Activated T-helper 1 cell treated with Interleukin-2 at 50 U/mL for 16 hours (primary cell): Measurements from ENCODE around the gene SHE.

Experiments
- DNase-seq: peaks from one replicate; pipeline ENCODE4 v3.0.0-alpha.2; 2020; ENCODE audit warnings: low read depth

Gene SHE

DNA sequence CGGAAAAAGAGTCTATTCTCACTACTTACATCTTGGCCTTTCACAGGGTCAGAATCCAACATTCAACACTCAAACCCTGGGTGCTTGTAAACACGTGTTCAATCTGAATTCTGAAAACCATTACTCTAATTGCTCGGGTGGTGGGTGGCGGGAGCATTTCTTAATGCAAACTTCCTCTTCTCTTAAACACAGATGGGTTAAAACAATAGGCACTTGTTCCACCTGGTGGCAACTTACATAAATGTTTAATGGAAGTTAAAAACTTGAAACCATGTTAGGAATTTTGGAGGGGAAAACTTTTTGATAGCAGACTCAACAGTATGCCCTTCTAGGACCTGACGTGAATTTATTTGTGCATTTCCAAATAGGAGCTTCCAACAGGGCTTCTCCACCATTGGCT, 23.6 kb downstream of the SHE start:
- DNase-seq = no peak

DNA sequence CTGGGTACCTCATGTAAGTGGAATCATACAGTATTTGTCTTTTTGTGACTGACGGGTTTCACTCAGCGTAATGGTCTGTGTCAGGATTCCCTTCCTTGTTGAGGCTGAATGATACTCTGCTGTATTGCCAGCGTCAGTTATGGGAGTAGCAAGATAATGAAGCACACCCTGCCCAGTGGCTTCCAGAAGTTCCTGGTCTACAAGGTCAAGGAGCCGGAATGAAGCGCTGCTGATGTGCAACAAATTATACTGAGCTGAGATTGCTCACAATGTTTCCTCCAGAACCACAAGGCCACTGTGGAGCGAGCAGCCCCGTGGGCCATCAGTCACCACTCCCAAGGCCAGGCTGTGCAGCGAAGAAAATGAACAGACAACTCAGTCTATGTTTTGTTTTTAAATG, 24.2 kb downstream of the SHE start:
- no peak for DNase-seq

DNA sequence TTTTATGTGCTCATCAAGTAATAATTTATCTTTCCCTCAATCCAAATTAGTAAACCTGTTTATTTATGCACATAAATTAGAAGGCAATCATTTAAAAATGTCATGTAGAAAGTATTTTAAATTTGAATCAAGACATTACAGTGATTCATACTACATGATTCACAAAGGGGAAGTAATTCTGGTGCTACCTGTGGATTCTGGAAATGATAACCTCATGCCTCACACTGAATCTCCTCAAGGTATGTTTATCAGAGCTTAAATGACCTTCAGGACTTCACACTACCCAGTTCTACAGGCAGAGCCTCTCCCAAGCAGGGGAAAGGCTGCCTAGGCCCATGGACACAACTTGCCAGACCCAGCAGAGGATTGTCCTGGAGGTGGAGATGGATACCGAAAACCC, 25.4 kb downstream of the SHE start:
- DNase-seq = no peak

DNA sequence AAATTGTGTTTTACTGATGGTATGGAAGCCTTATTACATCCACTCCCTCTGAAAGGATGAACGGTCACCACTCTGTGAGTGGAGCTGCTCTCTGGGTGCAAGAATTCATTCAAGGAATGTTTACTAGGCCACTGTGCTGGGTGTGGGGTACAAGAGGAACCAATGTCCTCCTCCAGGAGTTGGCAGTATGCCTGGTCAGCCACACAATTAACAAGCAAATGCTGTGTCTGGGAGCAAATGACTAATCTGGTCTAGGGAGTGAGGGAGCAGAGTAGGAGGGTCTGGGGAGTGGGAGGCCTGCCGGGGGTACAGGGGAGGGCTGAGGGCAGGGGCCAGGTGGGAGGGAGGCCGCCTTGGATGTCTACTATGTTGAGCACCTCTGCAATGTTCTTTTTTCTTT, 27.4 kb downstream of the SHE start:
- DNase-seq = no peak

DNA sequence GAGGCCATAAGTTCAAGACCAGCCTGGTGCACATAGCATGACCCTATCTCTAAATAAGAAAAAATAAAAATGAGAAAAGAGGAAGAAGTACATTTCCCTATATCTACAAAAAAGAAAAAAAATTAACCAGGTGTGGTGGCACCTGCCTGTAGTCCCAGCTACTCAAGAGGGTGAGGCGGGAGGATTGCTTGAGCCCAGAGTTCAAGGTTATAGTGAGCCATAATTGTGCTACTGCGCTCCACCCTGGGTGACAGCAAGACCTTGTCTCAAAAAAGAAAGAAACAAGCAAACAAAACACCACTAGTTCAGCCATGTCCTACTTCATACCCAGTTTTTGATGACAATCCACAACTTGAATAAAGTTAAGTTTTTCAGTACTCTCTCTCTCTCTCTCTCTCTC, 30.9 kb downstream of the SHE start:
- no peak for DNase-seq

DNA sequence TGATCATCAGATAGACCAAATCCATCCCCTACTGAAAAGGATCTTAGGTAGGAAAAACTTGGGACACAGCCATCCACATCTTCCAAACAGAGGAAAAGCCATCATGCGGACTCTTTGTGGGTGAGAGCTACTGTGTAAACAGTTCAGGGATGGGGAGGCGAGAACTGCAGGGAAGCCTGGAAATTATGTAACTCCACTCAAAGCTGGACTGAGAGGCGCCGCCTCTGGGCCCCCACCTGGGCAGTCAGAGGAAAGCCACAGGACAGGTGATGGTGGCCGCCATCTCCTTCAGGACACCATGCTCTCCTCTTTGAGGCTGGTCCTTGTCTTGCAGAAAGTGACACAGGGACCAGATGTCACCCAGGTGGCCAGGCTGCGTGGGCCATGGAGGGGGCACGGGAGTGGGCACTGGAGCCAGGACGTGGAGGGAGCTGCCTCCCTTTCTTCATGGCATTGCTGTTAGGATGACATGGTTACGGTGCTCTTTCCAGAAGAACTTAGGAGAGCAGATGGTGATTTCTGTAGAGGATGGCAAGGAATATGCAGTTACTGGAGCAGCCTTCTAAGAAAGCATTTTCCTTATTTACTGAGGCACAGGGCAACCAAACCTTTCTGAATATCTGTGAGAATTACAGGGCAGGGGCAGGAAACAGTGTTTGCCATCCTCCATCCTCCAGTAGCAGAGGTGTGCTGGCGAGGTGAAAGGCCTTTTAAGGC, 32.2 kb downstream of the SHE start:
- no peak for DNase-seq

DNA sequence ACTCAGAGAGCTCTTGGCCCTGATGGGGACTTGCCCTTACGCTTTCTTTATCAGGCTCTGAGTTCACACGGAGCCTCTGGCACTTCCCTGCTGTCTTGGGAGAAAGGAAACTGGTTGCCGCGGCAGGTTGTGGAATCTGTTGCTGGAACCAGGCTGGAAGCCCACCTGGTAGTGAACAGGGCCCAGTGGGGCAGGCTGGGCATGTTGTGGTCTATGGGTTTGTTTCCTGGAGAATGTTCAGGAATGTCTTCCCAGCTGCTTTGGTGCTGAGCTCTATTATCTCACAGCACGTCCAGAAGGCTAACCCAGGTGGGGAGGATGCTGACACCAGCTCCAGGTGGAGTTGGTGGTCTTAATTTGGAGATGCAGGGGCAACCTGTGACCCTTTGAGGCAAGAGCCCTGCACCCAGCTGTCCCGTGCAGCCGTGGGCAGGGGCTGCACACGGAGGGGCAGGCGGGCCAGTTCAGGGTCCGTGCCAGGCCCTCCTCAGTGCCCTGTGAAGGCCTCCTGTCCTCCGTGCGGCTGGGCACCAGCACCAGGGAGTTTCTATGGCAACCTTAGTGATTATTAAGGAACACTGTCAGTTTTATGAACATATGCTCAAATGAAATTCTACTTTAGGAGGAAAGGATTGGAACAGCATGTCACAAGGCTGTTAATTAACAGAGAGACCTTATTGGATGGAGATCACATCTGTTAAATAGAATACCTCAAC, 33.5 kb downstream of the SHE start:
- DNase-seq = no peak

DNA sequence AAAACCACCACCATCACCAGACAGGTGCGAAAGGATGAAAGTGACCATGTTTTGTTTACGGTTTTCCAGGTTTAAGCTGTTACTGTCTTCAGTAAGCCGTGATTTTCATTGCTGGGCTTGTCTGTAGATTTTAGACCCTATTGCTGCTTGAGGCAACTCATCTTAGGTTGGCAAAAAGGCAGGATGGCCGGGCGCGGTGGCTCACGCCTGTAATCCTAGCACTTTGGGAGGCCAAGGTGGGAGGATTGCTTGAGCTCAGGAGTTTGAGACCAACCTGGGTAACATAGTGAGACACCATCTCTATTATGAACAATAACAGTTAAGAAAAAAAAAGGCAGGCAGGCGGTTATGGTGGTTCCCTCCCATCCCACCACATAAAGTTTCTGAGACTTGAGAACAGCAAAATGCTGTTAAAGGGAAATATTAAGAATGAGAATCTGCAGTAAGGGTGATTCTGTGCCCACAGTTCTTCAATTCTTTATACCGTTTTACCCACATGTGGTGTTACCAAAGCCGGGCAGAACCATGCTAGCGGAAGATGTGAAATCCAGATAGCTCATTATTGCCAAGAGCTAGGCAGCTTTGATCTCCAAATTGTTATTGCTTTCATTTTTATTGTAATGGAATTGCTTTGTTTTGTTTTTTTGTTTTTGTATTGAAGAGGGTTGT, 34.6 kb downstream of the SHE start:
- no peak for DNase-seq

DNA sequence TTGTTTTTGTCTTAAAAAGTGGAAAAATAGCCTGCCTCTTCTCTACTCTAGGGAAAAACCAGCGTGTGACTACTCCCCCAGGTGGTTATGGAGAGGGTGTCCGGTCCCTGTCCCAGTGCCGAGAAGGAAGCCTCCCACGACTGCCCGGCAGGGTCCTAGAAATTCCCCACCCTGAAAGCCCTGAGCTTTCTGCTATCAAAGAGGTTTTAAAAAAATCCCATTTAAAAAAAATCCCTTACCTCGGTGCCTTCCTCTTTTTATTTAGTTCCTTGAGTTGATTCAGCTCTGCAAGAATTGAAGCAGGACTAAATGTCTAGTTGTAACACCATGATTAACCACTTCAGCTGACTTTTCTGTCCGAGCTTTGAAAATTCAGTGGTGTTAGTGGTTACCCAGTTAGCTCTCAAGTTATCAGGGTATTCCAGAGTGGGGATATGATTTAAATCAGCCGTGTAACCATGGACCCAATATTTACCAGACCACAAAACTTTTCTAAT, 35.2 kb downstream of the SHE start:
- DNase-seq = no peak

DNA sequence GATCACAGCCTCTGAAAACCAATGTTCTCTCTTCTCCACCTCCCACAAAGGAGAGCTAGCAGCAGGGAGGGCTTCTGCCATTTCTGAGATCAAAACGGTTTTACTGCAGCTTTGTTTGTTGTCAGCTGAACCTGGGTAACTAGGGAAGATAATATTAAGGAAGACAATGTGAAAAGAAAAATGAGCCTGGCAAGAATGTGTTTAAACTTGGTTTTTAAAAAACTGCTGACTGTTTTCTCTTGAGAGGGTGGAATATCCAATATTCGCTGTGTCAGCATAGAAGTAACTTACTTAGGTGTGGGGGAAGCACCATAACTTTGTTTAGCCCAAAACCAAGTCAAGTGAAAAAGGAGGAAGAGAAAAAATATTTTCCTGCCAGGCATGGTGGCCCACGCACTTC, 36.0 kb downstream of the SHE start:
- DNase-seq = no peak

DNA sequence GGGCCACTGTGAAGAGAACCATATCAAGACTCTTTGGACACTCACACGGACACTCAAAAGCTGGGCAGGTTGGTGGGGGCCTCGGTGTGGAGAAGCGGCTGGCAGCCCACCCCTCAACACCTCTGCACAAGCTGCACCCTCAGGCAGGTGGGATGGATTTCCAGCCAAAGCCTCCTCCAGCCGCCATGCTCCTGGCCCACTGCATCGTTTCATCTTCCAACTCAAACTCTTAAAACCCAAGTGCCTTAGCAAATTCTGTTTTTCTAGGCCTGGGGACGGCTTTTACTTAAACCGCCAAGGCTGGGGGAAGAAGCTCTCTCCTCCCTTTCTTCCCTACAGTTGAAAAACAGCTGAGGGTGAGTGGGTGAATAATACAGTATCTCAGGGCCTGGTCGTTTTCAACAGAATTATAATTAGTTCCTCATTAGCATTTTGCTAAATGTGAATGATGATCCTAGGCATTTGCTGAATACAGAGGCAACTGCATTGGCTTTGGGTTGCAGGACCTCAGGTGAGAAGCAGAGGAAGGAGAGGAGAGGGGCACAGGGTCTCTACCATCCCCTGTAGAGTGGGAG, 36.5 kb downstream of the SHE start:
- DNase-seq = no peak

DNA sequence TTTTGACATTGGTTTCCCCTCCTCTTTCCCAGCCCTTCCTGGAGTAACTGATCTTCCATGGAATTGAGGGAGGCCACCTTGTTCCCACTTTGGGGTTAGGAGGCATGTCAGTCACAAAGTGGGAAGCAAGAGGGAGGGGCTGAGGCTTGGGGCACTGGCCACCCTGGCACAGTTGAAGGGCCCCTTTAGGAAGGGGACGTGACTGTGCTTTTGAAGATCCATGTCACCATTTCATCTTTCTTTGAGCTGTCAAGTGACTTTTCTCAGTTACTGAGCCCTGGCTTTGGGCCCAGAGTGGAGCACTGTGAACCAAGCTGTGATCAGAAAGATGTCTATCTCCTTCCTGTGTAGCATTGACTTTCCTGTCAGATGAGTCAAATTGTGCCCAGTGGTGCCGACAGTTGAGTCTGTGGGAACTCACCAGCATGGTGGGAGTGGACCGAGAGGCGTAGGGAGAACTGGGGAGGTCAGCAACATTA, 38.7 kb downstream of the SHE start:
- peak; percentile 62 for DNase-seq

DNA sequence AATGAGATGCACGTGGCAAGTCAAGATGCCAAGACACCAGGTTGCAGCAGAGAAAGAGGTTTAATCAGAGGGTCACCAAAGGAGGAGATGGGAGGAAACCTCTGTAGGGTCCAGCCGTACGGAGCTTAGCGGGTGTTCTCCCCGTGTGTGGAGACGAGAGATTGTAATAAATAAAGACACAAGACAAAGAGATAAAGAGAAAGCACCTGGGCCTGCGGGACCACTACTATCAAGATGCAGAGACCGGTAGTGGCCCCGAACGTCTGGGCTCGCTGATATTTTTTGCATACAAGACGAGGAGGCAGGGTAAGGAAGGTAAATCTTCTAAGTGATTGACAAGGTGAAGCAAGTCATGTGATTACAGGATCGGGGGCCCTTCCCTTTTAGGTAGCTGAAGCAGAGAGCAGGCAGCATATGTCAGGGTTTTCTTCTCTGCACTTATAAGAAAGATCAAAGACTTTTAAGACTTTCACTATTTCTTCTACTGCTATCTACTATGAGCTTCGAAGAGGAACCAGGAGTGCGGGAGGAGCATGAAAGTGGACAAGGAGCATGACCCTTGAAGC, 41.4 kb downstream of the SHE start:
- DNase-seq = no peak

DNA sequence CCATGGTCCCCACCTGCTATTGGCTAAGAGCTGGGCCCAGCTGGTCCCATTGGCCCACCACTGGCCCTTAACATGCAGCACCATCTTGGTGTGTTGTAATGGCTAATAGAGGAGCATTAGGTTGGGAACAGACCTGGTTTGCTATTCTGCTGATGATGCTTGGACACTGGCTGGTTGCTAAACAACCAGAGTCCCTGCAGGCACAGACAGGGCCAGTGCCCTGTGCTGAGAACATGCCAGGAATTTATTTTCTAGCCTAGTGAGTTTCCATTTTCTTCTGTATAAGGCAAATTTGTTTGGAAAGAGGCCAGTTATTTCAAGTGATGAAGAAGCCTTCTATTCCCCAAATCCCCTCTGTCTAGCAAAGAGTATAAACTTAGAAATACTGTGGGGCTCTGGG, 43.1 kb downstream of the SHE start:
- no peak for DNase-seq

DNA sequence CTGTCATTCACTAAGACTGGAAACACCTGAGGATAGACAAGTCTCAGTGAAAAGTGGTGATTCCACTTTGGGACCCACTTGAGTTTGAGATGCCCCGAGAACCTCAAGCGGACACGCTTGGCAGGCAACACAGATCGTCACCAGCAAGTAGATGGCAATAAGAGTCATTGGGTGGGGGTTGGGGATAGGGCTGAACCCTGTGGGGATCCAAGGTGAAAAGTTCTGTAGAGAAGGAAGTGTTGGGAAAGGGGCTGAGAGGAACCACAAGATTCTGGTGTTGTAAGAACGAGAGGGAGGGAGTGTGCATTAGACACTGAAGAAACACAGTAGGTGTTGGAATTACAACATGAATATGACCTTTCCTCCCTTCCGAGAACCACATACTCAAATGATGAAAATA, 45.6 kb downstream of the SHE start:
- DNase-seq = no peak

DNA sequence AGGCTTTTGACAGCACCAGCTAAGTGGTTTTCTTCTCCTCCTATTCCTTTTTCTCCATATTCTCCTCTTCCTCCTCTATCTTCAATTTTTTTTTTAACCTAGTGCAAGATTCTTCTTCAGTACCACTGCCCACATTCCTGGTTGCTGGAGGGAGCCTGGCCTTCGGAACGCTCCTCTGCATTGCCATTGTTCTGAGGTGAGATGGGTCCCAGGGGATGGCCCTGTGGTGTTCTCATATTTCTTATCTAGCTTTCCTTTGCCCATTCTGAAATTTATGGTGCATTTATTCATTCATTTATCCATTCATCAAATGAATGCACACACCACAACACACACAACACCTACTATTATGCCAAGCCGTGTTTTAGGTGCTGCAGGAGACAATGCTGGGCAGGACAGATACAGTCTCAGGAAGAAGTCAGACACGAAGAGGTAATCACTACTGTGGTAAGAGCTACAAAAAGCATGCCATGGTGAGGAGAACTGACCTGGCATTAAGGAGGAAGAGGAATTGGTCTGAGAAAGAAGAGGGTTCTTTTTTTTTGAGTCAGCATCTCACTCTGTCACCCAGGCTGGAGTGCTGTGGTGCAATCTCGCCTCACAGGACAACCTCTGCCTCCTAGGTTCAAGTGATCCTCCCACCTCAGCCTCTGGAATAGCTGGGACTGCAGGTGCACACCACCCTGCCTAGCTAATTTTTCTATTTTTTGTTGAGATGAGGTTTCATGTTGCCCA, 47.7 kb downstream of the SHE start:
- DNase-seq = no peak

DNA sequence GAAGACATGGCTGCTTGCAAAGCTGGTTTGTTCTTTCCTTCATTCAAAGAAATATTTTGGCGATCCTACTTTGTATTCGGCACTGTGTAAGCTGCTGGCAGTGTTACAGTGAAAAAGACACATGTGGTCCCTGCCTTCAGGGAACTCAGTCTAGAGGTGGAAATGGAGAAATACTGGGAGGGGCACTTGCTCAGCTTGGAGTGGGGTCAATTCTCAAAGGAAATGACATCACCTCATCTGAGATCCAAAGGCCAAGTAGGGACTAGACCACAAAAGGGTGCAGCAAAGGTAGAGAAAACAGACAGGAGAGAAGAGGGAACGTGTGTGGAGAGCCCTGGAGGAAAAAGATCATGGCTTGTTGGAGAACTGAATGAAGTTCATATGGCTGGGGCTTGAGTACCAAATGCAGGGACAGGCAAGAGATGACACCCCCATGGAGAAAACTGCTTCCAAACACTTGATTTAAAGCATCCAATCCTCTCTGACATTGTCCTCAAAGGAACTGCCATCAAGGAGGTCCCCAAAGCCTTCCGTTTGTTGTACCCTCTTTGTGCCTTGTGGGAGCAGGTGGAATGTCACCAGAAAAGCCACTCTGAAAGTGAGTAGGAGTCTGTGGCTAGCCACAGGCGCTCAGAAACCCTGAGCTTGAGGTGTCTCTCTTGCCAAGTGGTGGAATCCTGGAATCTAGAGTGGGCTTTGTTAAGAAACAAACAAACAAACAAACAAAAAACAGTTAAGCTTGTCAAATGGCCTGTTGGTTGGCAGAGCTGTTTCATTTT, 48.4 kb downstream of the SHE start:
- no peak for DNase-seq

DNA sequence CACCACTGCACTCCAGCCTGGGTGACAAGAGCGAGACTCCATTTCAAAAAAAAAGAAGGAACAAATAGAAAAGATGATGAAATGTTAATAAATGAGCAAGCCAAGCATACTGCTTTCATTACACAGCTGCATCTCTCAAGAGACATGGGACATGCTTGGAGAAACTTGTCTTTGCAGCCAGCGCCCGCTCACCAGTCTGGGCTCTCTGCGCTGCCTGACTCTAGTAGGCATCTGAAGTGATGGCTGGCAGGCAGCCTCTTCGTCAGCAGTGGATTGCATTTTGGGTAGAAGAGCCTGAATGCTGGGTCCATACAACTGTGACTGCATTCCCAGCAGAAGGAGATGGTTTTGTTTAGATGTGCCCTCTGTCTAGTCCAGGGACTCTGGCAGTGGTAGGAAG, 49.1 kb downstream of the SHE start:
- DNase-seq = no peak

DNA sequence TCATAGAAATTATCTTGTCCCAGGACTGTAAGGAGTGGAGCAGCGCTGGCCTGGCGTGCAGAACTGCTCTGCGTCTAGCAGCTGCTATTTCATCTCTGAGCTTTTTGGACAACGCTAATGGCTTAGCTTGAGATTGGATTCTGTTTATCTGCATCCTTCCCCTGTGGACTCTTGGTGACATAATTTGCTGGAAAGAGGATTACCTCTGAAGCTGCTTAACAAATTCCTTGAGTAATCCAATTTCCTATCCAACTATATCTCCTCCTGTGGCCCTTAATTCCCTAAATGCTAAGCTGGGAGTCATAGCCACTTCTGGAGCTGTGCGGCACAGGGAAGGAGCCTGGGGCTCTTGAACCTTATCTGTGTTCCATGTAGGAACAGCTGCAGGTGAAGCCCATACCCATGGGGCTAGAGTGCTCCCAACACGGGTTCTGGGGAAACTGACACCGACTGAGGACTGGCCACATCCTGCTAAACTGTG, 53.8 kb downstream of the SHE start:
- no peak for DNase-seq

DNA sequence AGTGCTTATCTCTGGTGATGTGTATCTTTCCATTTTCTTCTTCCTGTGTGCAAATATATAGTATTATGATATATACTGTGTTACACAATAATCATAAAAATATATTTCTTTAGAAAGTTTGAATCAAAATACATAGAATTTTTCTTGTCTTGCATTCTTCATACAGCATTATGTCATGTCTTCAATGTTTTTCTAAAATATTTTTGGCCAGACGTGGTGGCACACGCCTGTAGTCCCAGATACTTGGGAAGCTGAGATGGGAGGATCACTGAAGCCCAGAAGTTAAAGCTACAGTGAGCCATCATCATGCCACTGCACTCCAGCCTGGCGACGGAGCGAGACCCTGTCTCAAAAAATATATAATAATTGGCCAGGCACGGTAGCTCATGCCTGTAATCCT, 55.4 kb downstream of the SHE start:
- DNase-seq = no peak

DNA sequence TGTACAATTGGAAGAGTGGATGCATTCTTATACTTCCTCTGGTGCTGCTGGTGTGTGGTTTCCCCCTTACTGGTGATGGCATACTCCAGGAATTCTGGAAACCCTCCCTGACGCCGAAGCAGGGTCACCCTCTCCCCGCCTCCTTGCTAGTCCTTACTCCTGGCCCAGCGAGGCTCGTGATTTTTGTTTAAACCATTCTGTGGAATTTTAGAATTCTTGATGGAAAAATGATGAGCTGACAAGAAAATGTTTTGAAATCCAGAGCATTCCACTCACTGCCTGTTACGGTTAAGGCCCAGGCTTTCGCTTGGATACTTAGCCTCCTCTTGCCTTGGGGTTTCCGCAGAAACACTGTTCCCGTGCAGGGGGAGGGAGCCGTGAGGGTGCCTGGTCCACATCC, 55.9 kb downstream of the SHE start:
- DNase-seq = no peak
